Osteocyte (in vitro differentiated cells): Measurements from ENCODE around the gene TNFSF10. TPM values are rescaled to one million over a fixed set of nuclear protein-coding genes. Genes with fewer than 3 reads are reported as not detected.
"Not testable (repeated sequence)": the region's sequence is repeated elsewhere in the genome, so short reads cannot be mapped to it uniquely, and the experiment has no call there.

Source experiments
- DNase-seq: peaks from one replicate; pipeline ENCODE4 v3.0.0; 2021; ENCODE audit warnings: mixed read lengths; ENCODE audit not compliant: unreplicated experiment; ENCODE audit errors: extremely low spot score
- H3K27ac Mint-ChIP-seq: one replicate; pipeline ENCODE4 v1.8.0; 2021; ENCODE audit warnings: mild to moderate bottlenecking, mixed read lengths; ENCODE audit not compliant: unreplicated experiment
- H3K27me3 Mint-ChIP-seq: one replicate; pipeline ENCODE4 v1.8.0; 2021; ENCODE audit warnings: mixed read lengths; ENCODE audit not compliant: unreplicated experiment
- H3K36me3 Mint-ChIP-seq: one replicate; pipeline ENCODE4 v1.8.0; 2021; ENCODE audit warnings: mixed read lengths; ENCODE audit not compliant: unreplicated experiment
- H3K4me1 Mint-ChIP-seq: one replicate; pipeline ENCODE4 v1.8.0; 2021; ENCODE audit warnings: mixed read lengths; ENCODE audit not compliant: unreplicated experiment
- H3K4me3 Mint-ChIP-seq: one replicate; pipeline ENCODE4 v1.8.0; 2021; ENCODE audit warnings: mild to moderate bottlenecking, moderate library complexity, mixed read lengths; ENCODE audit not compliant: unreplicated experiment
- H3K9me3 Mint-ChIP-seq: one replicate; pipeline ENCODE4 v1.8.0; 2021; ENCODE audit warnings: mixed read lengths; ENCODE audit not compliant: unreplicated experiment
- CTCF ChIP-seq: fragments of 200-600 bp; sonication (generic); IDR thresholded peaks from 2 replicates; pipeline ENCODE4 v1.5.0; 2021; ENCODE audit warnings: antibody characterized with exemption, mild to moderate bottlenecking, moderate library complexity
- total RNA-seq: library from RNA; stranded (reverse); gene quantifications from 2 replicates; pipeline ENCODE4 v1.2.1, GENCODE V29; 2021

TNFSF10 gene
- total RNA-seq, 1 donor from 2014 or later: not detected

- H3K4me3 Mint-ChIP-seq: no peak overlapping the region
- peaks cover 10% of the 10 kb centered on the region for H3K27me3 Mint-ChIP-seq
- H3K9me3 Mint-ChIP-seq: no peaks in the 10 kb centered on the region
- H3K36me3 Mint-ChIP-seq: no peaks in the 10 kb centered on the region
- no peak overlapping the region for H3K27ac Mint-ChIP-seq
- no peak for DNase-seq
- no peak for TF ChIP-seq CTCF
- no peaks in the 10 kb centered on the region for H3K4me1 Mint-ChIP-seq
Observed at GRCh38 chr3:172524611-172525010, 1.4 kb upstream of the TNFSF10 start.

- not testable (repeated sequence) for H3K27me3 Mint-ChIP-seq, DNase-seq, H3K4me3 Mint-ChIP-seq, H3K27ac Mint-ChIP-seq, H3K9me3 Mint-ChIP-seq, H3K36me3 Mint-ChIP-seq, H3K4me1 Mint-ChIP-seq
Observed at GRCh38 chr3:172521837-172522726, 1.1 kb downstream of the TNFSF10 start.

DNA sequence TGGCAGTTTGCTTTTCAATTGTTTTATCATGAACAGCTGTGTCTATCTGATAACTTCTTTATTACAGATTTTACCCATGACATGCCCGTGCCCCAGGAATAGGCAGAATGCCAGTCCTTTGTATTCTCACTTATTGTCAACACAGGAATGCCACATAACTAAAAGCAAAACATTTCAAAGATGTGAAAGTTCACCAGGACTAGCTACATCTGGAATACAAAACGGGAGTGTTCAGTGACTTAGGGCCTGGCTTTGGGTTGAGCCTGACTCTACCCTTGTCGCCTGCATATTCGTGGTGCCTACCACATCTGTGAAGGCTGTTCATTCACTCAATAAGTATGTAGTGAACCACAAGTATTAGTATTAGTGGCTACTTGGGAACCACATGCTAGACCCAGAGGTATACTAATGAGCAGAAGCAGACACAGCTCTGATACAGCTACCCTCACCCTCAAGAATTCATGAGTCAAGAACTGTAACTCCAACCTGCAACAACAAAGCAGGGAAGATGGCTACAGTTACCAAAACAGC is 2.9 kb downstream of the TNFSF10 start:
- no peak overlapping the region for H3K4me3 Mint-ChIP-seq
- no peaks in the 10 kb centered on the region for H3K36me3 Mint-ChIP-seq
- peaks cover 10% of the 10 kb centered on the region for H3K27me3 Mint-ChIP-seq
- no peaks in the 10 kb centered on the region for H3K9me3 Mint-ChIP-seq
- no peak for DNase-seq
- no peaks in the 10 kb centered on the region for H3K4me1 Mint-ChIP-seq
- no peak overlapping the region for H3K27ac Mint-ChIP-seq
- no peak for TF ChIP-seq CTCF

DNA sequence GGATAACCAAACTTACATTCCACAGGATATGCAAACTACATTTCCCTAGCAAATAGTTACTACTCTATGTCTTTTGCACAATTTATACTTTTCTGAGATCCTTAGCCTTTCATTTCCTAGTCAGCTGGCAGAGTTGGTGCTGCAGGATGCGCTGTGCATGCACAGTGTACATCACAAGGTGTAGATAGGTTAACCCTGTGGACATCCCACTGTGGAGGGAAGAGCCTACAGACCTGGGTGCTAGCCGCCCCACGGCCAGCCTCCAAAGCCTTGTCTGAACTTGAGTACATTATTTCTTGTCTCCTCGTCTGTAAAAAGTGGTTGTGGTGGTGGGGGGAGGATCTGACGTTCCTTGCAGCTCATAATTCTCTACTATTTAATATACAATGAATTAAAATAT is 3.5 kb downstream of the TNFSF10 start:
- DNase-seq: no peak
- no peak overlapping the region for H3K4me3 Mint-ChIP-seq
- H3K27me3 Mint-ChIP-seq: peaks cover 12% of the 10 kb centered on the region
- H3K4me1 Mint-ChIP-seq: no peaks in the 10 kb centered on the region
- no peak overlapping the region for H3K27ac Mint-ChIP-seq
- H3K9me3 Mint-ChIP-seq: no peaks in the 10 kb centered on the region
- H3K36me3 Mint-ChIP-seq: no peaks in the 10 kb centered on the region
- no peak for TF ChIP-seq CTCF

GRCh38 chr3:172518929-172519640 is 4.1 kb downstream of the TNFSF10 start:
- no peak for TF ChIP-seq CTCF
- no peaks in the 10 kb centered on the region for H3K4me1 Mint-ChIP-seq
- no peak overlapping the region for H3K27ac Mint-ChIP-seq
- DNase-seq: no peak
- H3K4me3 Mint-ChIP-seq: no peak overlapping the region
- H3K36me3 Mint-ChIP-seq: no peaks in the 10 kb centered on the region
- no peaks in the 10 kb centered on the region for H3K9me3 Mint-ChIP-seq
- peaks cover 13% of the 10 kb centered on the region for H3K27me3 Mint-ChIP-seq
